ENCODE measurements around the gene MORN5.

MORN5 gene

GRCh38 chr9:122186301-122186700 is 26.6 kb downstream of the MORN5 start:
- no peak overlapping the region for H3K4me3 ChIP-seq (replicated peaks in 1 of 2; ENCODE audit: low read depth in 2 of 2, low read length in 2 of 2)
- DNase-seq (ENCODE audit: low read depth in 2 of 2): no peak
- no peak for TF ChIP-seq CTCF (IDR thresholded peaks at IDR 0.05; ENCODE audit: low read depth, low read length)

- H3K4me3 ChIP-seq (replicated peaks in 1 of 2; ENCODE audit: low read depth in 2 of 2, low read length in 2 of 2): no peak overlapping the region
- no peak for TF ChIP-seq CTCF (IDR thresholded peaks at IDR 0.05; ENCODE audit: low read depth, low read length)
- DNase-seq (ENCODE audit: low read depth in 2 of 2): no peak
Observed at GRCh38 chr9:122186777-122187470, 27.2 kb downstream of the MORN5 start.

- no peak for DNase-seq (ENCODE audit: low read depth in 2 of 2)
- TF ChIP-seq CTCF (IDR thresholded peaks at IDR 0.05; ENCODE audit: low read depth, low read length): no peak
- H3K4me3 ChIP-seq (replicated peaks in 1 of 2; ENCODE audit: low read depth in 2 of 2, low read length in 2 of 2): no peak overlapping the region
Observed at GRCh38 chr9:122188369-122188768, 28.7 kb downstream of the MORN5 start.

GRCh38 chr9:122190597-122191381 is 31.1 kb downstream of the MORN5 start:
- H3K4me3 ChIP-seq (replicated peaks in 1 of 2; ENCODE audit: low read depth in 2 of 2, low read length in 2 of 2): no peak overlapping the region
- TF ChIP-seq CTCF (IDR thresholded peaks at IDR 0.05; ENCODE audit: low read depth, low read length): no peak
- peak in 1 of 2 donors; percentile 20 for DNase-seq (ENCODE audit: low read depth in 2 of 2)

GRCh38 chr9:122191584-122191983 is 31.9 kb downstream of the MORN5 start:
- no peak for TF ChIP-seq CTCF (IDR thresholded peaks at IDR 0.05; ENCODE audit: low read depth, low read length)
- no peak overlapping the region for H3K4me3 ChIP-seq (replicated peaks in 1 of 2; ENCODE audit: low read depth in 2 of 2, low read length in 2 of 2)
- DNase-seq (ENCODE audit: low read depth in 2 of 2): no peak

GRCh38 chr9:122192261-122192875 is 32.7 kb downstream of the MORN5 start:
- no peak for DNase-seq (ENCODE audit: low read depth in 2 of 2)
- H3K4me3 ChIP-seq (replicated peaks in 1 of 2; ENCODE audit: low read depth in 2 of 2, low read length in 2 of 2): no peak overlapping the region
- no peak for TF ChIP-seq CTCF (IDR thresholded peaks at IDR 0.05; ENCODE audit: low read depth, low read length)

Data from cardiac fibroblast (primary cell).